HG03521 (cell line): Measurements from ENCODE around the gene PHYH.
"Not testable (repeated sequence)": the region's sequence is repeated elsewhere in the genome, so short reads cannot be mapped to it uniquely, and the experiment has no call there.

ENCODE experiments used
- ATAC-seq: cut with Tn5 transposase; IDR thresholded peaks from one replicate; pipeline ENCODE4 v1.9.1; 2021; ENCODE audit warnings: mild to moderate bottlenecking, moderate library complexity; ENCODE audit not compliant: unreplicated experiment

PHYH gene

GRCh38 chr10:13299437-13300287 lies at the start of gene PHYH:
Gene PHYH, minus strand, starts transcription at chr10:13300064. Its CDS starts 22 bp downstream, at chr10:13300042.
- peak; percentile 60 for ATAC-seq

- peak; percentile 57 for ATAC-seq
These were observed 48.6 kb upstream of the PHYH start, which contains the start of gene SEPHS1 for GRCh38 chr10:13348216-13349017. Gene SEPHS1, minus strand, starts transcription at chr10:13348293. Its CDS starts 3,343 bp downstream, at chr10:13344950.

DNA sequence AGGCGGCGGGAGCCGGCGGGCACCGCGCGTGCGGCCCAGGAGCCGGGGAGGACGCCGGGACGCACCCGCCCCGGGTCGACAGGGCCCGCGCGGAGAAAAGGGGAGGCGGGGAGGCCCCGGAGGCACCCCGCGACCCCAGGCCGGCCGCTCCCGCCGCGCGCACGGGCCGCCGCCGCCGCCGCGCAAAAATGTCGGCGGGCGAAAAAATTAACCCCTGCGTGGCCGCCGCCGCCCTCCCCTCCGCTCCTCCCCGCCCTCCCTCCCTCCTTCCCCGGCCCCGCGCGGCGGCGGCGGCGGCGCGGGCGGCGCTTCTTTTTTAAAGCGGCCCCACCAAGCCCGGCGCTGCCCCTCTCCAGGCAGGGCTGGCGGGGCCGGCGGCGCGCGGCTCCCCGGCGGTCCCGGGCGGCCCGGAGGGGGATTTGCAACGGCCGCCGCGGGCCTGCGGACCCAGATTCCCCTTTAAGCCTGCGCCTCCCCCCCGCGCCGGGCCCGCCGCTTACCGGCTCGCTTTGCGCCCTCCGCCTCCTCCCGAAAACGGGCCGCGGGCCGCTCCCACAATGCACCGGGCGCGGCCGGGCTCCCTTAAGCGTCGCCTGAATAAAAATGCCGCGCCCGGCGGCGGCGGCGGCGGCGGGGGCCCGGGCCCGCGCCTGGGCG lies 47.8 kb upstream of the PHYH start:
- peak; percentile 56 for ATAC-seq

- ATAC-seq = no peak
These were observed 47.2 kb upstream of the PHYH start for GRCh38 chr10:13347043-13347499.

DNA sequence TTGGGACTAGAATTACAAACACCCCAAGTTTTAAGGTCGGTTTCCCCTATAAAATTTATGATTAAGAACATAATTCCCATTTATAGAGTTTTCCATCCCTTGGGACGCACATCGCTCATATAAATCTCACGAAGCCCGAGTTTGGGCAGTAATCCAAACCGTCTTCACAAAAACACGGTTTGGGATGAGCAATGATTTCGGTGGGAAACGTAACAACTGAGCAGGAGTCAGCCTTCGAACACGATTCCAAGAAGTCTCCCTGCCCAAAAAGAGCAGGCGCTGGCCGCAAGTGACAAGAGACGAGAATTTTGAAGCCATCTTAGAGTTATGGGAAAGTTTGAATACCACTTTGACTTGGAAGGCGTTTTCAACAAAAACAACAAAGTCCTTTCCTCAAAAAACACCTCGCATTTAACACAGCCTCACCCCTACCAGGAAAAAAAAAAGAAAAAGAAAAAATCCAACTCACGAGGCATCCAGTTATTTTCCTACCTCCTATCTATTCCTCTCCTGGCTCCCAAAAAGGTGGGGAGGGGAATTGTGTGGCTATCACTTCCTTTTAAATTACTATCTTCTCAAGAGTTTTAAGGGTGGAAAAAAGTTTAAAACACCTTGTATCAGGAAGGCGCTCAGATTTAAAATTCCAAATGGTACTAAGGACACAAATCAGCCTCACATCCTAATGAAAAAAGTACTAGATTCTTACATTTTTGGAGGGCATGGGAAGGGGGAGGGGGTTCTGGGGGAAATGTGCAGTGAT lies 46.6 kb upstream of the PHYH start:
- no peak for ATAC-seq

DNA sequence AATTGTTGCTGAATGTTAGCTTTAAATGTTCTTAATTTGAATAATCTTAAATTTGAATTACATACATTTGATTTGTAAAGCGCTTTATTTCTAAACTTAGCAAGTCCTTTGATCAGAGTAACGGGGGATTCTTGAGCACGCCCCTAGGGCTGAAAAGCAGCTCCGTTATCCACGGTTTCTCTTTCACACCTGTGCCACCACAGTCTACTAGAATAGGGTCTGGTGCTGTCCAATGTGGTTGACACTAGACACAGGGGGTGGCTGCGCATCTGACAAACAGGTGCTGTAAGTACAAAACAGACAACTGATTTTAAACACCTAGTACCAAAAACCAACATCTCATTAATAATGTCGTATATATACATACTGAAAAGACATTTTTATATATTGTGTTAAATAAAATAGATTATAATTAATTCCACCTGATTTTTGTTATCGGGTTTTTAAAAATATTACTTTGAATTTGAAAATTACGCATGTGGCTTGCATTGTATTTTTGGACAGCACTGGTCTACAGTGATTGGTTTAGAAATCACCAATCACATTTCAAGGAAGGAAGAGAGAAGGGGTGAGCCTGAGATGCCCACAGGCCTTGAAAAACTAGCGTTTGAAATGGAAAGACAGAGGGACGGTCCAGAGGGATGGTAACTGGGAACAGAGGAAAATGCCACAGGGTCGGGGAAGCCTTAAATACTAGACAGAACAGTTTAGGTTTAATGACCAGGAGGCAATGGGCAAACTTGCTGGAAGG lies 40.9 kb upstream of the PHYH start:
- peak; percentile 90 for ATAC-seq

- ATAC-seq = no peak
These were observed 40.2 kb upstream of the PHYH start for GRCh38 chr10:13340068-13340467.

DNA sequence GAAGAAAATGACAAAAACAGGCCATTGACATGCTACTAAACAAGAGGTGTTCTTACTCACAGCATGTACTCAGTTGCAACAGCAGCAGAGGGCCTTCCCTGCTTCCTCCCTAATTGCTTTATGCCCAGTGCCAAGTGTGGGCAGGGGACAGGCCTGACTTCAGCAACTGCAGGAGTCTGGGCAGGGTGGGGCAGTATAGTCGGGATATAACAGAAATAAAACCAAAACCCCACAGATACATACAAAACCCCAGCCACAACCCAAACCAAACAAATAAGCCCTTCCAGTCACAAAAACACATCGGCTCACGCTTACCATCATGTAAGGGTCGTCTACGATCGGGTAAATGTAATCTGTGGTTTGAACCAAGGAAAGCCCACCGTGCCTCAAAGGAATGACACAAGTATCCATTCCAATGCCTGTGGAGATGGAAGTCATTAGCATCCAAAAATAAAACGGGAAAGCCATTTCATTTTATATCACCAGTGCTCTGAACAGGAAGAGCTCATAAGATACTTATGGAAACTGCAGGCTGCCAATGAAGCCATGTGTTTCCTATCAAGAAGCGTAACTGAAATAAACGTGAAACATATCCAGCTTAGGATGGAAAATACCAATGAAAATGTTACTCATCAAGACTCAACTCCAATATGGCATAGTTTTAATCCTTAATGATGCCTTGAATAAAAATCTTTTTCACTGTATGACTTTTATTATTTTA lies 38.7 kb upstream of the PHYH start:
- ATAC-seq = no peak

DNA sequence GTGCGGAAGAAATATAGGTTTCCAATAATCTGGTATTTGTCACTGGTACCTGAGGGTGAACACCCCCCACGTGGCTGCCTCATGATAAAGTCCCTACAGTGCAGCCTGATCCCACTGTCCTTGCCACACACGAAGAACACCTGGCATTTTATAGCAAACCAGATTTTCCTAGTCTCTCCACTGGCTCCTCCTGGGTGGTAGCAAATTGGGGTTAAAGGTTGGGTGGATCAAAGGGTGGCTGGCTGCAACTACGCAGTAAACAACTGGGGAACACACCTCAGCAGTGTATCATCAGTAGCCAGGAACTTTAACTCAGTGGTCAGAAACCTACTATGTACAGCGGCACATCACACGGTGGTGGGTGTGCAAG lies 37.9 kb upstream of the PHYH start:
- ATAC-seq = no peak

- ATAC-seq = no peak
These were observed 37.4 kb upstream of the PHYH start for GRCh38 chr10:13337128-13337826.

GRCh38 chr10:13335881-13336280 lies 36.0 kb upstream of the PHYH start:
- no peak for ATAC-seq

- ATAC-seq = no peak
These were observed 34.7 kb upstream of the PHYH start for GRCh38 chr10:13334556-13334955.

DNA sequence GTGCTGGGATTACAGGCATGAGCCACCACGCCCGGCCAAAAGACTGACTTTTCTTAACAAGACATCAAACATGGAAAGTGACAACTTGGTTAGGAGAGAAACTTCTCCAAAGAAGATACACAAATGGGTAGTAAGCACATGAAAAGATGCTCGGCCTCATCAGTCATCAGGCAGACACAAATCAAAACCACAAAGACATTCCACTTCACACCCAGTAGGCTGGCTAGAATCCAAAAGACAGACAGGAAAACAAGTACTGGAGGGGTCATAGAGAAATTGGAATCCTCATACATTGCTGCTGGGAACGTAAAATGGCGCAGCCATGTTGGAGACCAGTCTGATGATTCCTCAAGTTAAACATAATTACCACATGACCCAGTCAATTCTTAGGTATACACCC lies 31.8 kb upstream of the PHYH start:
- no peak for ATAC-seq

DNA sequence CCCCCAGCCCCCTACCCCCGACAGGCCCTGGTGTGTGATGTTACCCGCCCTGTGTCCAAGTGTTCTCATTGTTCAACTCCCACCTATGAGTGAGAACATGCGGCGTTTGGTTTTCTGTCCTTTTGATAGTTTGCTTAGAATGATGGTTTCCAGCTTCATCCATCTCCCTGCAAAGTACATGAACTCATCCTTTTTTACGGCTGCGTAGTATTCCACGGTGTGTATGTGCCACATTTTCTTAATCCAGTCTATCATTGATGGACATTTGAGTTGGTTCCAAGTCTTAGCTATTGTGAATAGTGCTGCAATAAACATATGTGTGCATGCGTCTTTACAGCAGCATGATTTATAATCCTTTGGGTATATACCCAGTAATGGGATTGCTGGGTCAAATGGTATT lies 31.1 kb upstream of the PHYH start:
- ATAC-seq = not testable (repeated sequence)

DNA sequence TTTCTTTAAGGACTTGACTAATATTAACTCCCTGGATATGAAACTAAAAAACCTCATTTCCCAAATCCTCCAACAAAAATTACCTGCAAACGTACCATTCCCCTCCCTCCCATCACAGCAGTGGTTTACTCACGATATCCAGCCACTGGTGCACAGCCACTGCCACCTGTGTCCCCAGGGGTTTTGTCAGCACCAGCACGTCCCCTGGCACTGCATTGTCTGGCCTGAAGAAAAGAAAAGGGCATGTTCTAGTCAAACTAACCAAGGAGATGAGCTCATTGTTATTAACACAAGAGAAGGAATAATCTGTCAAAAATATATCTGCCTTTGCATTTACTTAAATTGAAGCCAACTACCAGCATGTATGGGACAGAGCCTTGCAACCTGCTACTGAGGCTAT lies 29.7 kb upstream of the PHYH start:
- no peak for ATAC-seq

DNA sequence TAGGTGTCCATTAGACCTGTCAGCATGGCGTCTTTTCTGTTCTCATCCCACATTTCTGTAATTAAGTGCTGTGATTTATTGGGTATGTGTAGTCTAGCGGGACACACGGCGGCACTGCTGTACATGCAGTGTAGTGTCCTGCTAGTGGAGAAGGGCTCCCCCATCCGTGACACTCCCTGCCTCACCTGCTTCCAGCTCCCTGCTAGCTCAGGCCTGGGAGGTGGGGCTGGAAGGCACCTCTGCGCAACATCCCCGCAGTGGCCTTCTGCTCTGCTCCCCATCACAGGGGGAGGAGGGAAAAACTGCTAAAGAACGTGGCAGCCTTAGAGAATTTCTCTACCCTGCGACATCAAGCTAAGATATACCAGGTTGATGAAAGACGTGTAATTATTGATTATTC lies 28.7 kb upstream of the PHYH start:
- no peak for ATAC-seq

DNA sequence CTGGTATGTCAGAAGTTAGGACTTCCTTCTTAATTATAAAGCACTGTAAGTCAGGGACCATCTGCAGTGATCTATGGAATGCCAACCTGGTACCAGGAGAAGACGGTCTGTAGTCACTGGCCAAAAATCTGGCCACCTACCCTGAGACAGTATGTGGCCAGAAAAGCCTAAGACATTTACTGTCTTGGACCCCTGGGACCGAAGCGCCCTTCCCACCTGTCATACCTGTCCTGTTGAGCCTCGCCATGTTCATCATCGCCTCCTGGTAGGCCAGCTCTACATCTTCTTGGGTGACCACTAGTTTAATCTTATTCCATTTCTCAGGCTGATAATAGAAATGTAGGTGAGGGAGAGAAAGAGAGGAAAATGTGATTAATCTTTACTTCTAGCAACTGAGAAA lies 28.3 kb upstream of the PHYH start:
- ATAC-seq = no peak

DNA sequence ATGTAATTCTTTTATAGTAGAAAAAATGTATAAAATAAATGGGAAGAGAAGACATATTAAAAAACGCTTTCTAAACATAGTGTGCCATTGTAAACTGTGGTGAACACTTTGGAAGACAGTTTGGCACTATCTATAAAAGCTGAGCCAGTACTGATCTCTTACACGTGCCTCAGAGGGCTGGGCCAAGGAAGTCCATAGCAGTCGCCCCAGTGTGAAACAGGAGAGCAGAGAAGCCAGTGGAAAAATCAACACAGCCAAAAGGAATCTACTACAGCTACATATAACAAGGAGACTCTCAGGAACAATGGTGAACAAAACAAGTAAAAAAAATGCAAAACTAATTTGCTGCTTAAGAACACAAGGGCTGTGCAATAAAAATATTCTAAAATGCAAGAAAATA lies 27.7 kb upstream of the PHYH start:
- no peak for ATAC-seq
